ENCODE results near the gene CBX7.
"Not testable (repeated sequence)": the region's sequence is repeated elsewhere in the genome, so short reads cannot be mapped to it uniquely, and the experiment has no call there.

CBX7 gene

GRCh38 chr22:39173787-39174497, 21.5 kb upstream of the CBX7 start:
- DNase-seq, result no peak

GRCh38 chr22:39173050-39173706, 20.7 kb upstream of the CBX7 start:
- DNase-seq, result no peak

- not testable (repeated sequence) for DNase-seq
Observed at GRCh38 chr22:39172265-39173049, 20.0 kb upstream of the CBX7 start.

GRCh38 chr22:39171623-39172264, 19.3 kb upstream of the CBX7 start:
- no peak for DNase-seq

GRCh38 chr22:39170825-39171622, 18.5 kb upstream of the CBX7 start:
- DNase-seq, result peak; percentile 30 to 56

- DNase-seq, result no peak
Observed at GRCh38 chr22:39169797-39170466, 17.5 kb upstream of the CBX7 start.

GRCh38 chr22:39166547-39166946, 14.1 kb upstream of the CBX7 start:
- DNase-seq, result no peak

GRCh38 chr22:39156093-39156492, 3.6 kb upstream of the CBX7 start:
- DNase-seq, result not testable (repeated sequence)

GRCh38 chr22:39155421-39155820, 2.9 kb upstream of the CBX7 start:
- DNase-seq, result no peak

- no peak for DNase-seq
Observed at GRCh38 chr22:39153220-39153717, 789 bp upstream of the CBX7 start.

GRCh38 chr22:39152024-39152510, 413 bp downstream of the CBX7 start:
- DNase-seq, result no peak

- DNase-seq, result no peak
Observed at GRCh38 chr22:39151329-39151975, 1.0 kb downstream of the CBX7 start.

- DNase-seq, result no peak
Observed at GRCh38 chr22:39150848-39151215, 1.6 kb downstream of the CBX7 start.

- no peak for DNase-seq
Observed at GRCh38 chr22:39149915-39150847, 2.3 kb downstream of the CBX7 start.

- no peak for DNase-seq
Observed at GRCh38 chr22:39148727-39149535, 3.5 kb downstream of the CBX7 start.

- DNase-seq, result no peak
Observed at GRCh38 chr22:39148026-39148726, 4.3 kb downstream of the CBX7 start.

- DNase-seq, result no peak
Observed at GRCh38 chr22:39147335-39148025, 5.0 kb downstream of the CBX7 start.

Measured in NCI-H1930 (cell line).